ENCODE results near the gene NR2F2.
A peak's percentile ranks its signal among the peaks of the same experiment; 100 is the strongest.

Gene NR2F2

GRCh38 chr15:96362011-96362754 is 31.7 kb downstream of the NR2F2 start:
- no peak for TF ChIP-seq CTCF (IDR thresholded peaks at IDR 0.05)
- DNase-seq (ENCODE audit: low spot score), result no peak
- Histone ChIP-seq H3K27ac (no peak overlapping the region), H3K4me3 (no peak overlapping the region)

GRCh38 chr15:96362755-96363651 is 32.5 kb downstream of the NR2F2 start:
- Histone ChIP-seq H3K27ac (no peak overlapping the region), H3K4me3 (no peak overlapping the region)
- no peak for DNase-seq (ENCODE audit: low spot score)
- TF ChIP-seq CTCF (IDR thresholded peaks at IDR 0.05), result no peak

GRCh38 chr15:96363707-96364106 is 33.2 kb downstream of the NR2F2 start:
- DNase-seq (ENCODE audit: low spot score), result no peak
- TF ChIP-seq CTCF (IDR thresholded peaks at IDR 0.05), result no peak
- Histone ChIP-seq H3K27ac (no peak overlapping the region), H3K4me3 (no peak overlapping the region)

- no peak overlapping the region for H3K27ac ChIP-seq
- DNase-seq (ENCODE audit: low spot score), result no peak
- no peak overlapping the region for H3K4me3 ChIP-seq
- TF ChIP-seq CTCF (IDR thresholded peaks at IDR 0.05), result no peak
Observed at GRCh38 chr15:96365781-96366525, 35.5 kb downstream of the NR2F2 start.

GRCh38 chr15:96366526-96366877 is 36.0 kb downstream of the NR2F2 start:
- no peak overlapping the region for H3K4me3 ChIP-seq
- no peak overlapping the region for H3K27ac ChIP-seq
- no peak for DNase-seq (ENCODE audit: low spot score)
- no peak for TF ChIP-seq CTCF (IDR thresholded peaks at IDR 0.05)

- TF ChIP-seq CTCF (IDR thresholded peaks at IDR 0.05), result no peak
- DNase-seq (ENCODE audit: low spot score), result no peak
- Histone ChIP-seq H3K27ac (no peak overlapping the region), H3K4me3 (peak overlapping the region; percentile 69)
Observed at GRCh38 chr15:96367311-96368200, 37.1 kb downstream of the NR2F2 start.

Data from coronary artery (tissue), 2 donors.